Muscle of arm (tissue), 12 donors: ENCODE results near the gene MESP2. TPM values are rescaled to one million over a fixed set of nuclear protein-coding genes. Genes with fewer than 3 reads are reported as not detected.

Experiments used
- polyA plus RNA-seq, 12 donors: library from polyadenylated mRNA; unstranded; fragments of 120-200 nt; gene quantifications; one replicate each; pipeline ENCODE4 v1.2.1, GENCODE V29; 2013; ENCODE audit not compliant: insufficient read length in 12 of 12

The MESP2 gene
- polyA plus RNA-seq, 12 donors = 0.11 to 1.0 (median 0.40) TPM; not detected in 4

Other genes with a start within 250 kb of the MESP2 start
- gene TICRR, start 200.9 kb upstream of the MESP2 start, polyA plus RNA-seq = 1 to 10 TPM in 11 of 12 donors, not detected in 1; 2.6 to 9.6 (median 4.9) TPM
- 10 to 100 TPM in 1 of 12 donors, 1 to 10 TPM in 10, not detected in 1; 4.2 to 11.1 (median 5.6) TPM for gene KIF7, start 120.9 kb upstream of the MESP2 start, polyA plus RNA-seq
- gene PLIN1, start 97.0 kb upstream of the MESP2 start, polyA plus RNA-seq = under 1 TPM in 9 of 12 donors, not detected in 3; 0.08 to 0.80 (median 0.41) TPM
- 1 to 10 TPM in 10 of 12 donors, not detected in 2; 4.4 to 7.9 (median 6.1) TPM for gene PEX11A, start 85.6 kb upstream of the MESP2 start, polyA plus RNA-seq
- gene WDR93, start 85.5 kb upstream of the MESP2 start, polyA plus RNA-seq = under 1 TPM in 8 of 12 donors, not detected in 4; 0.12 to 0.39 (median 0.23) TPM
- 1 to 10 TPM in 3 of 12 donors, under 1 TPM in 4, not detected in 5; 0.23 to 1.5 (median 0.97) TPM for gene MESP1, start 25.1 kb upstream of the MESP2 start, polyA plus RNA-seq
- 100 to 1,000 TPM in 1 of 12 donors, 10 to 100 TPM in 2, 1 to 10 TPM in 8, not detected in 1; 5.5 to 136 (median 7.3) TPM for gene ANPEP, start 38.5 kb downstream of the MESP2 start, polyA plus RNA-seq
- 10 to 100 TPM in 11 of 12 donors, not detected in 1; 12.1 to 36.4 (median 28.5) TPM for gene AP3S2, start 117.7 kb downstream of the MESP2 start, polyA plus RNA-seq
- gene ARPIN, start 136.6 kb downstream of the MESP2 start, polyA plus RNA-seq = 10 to 100 TPM in 11 of 12 donors, not detected in 1; 13.7 to 27.1 (median 17.7) TPM
- gene ZNF710, start 225.0 kb downstream of the MESP2 start, polyA plus RNA-seq = 10 to 100 TPM in 11 of 12 donors, not detected in 1; 16.5 to 43.8 (median 21.0) TPM